Measurements from ENCODE around the gene CBLB.

The CBLB gene

DNA sequence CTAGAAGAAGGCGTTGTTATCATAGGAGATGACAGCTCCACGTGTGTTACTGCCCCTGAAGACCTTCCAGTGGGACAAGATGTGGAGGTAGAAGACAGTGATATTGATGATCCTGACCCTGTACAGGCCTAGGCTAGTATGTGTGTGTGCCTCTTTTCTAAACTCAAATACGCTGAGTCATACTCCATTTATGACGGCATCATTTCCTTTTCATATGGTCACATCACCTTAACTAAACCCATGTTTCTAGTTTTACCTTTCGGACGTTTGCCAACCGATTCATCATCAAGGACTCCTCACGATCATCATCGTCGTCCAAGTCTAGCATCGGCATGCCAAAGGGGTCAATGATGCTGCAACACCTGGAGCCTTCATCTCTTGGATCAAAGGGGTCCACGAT, 149.0 kb downstream of the CBLB start:
- DNase-seq (ENCODE audit: low spot score in 2 of 2), result no peak
- in situ Hi-C loops (cut with MboI; ENCODE audit: low sequenced_read_pairs), result no loop called here
- Histone ChIP-seq H3K4me1 (no peaks in the 10 kb centered on the region; the same call in 1 of the 2 replicates), H3K27me3 (ENCODE audit: low read depth) (no peaks in the 10 kb centered on the region), H3K9me3 (no peaks in the 10 kb centered on the region), H3K4me3 (no peak overlapping the region), H3K36me3 (replicated peaks) (no peaks in the 10 kb centered on the region)

GRCh38 chr3:105715372-105715771, 153.4 kb downstream of the CBLB start:
- Histone ChIP-seq H3K4me3 (no peak overlapping the region), H3K4me1 (no peaks in the 10 kb centered on the region; the same call in 1 of the 2 replicates), H3K27me3 (ENCODE audit: low read depth) (no peaks in the 10 kb centered on the region), H3K9me3 (no peaks in the 10 kb centered on the region), H3K36me3 (replicated peaks) (no peaks in the 10 kb centered on the region)
- no peak for DNase-seq (ENCODE audit: low spot score in 2 of 2)
- in situ Hi-C loops (cut with MboI; ENCODE audit: low sequenced_read_pairs), result no loop called here

GRCh38 chr3:105714453-105714852, 154.4 kb downstream of the CBLB start:
- peak in 1 of 2 experiments; percentile 18 for DNase-seq (ENCODE audit: low spot score in 2 of 2)
- Histone ChIP-seq H3K9me3 (no peaks in the 10 kb centered on the region), H3K36me3 (replicated peaks) (no peaks in the 10 kb centered on the region), H3K4me1 (no peaks in the 10 kb centered on the region; the same call in 1 of the 2 replicates), H3K4me3 (no peak overlapping the region), H3K27me3 (ENCODE audit: low read depth) (no peaks in the 10 kb centered on the region)
- in situ Hi-C loops (cut with MboI; ENCODE audit: low sequenced_read_pairs), result no loop called here

- no peaks in the 10 kb centered on the region for H3K4me1 ChIP-seq
- no peaks in the 10 kb centered on the region for H3K27me3 ChIP-seq (ENCODE audit: low read depth)
- no peaks in the 10 kb centered on the region for H3K9me3 ChIP-seq
- in situ Hi-C loops (cut with MboI; ENCODE audit: low sequenced_read_pairs), result no loop called here
- no peak for DNase-seq (ENCODE audit: low spot score in 2 of 2)
- H3K36me3 ChIP-seq (replicated peaks), result no peaks in the 10 kb centered on the region
- H3K4me3 ChIP-seq, result no peak overlapping the region
Observed at GRCh38 chr3:105708980-105709379, 159.8 kb downstream of the CBLB start.

DNA sequence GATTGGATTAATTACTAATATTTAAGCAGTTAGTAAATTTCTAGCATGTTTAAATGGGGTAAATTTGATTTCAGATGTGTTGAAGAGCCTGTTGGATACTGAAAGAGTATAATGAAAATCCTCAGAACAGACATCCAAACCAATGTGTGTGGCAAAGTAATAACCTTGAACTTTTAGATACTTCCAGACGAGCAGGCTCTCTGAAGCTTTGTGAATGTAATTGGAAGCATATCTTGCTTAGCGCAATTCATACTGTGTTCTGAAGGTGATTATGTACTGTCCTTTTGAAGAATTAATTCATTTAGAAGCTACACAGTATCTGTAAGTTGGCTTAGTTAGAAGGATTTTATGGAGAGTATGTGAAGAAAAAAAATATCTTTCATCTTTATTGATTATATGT, 161.8 kb downstream of the CBLB start:
- Histone ChIP-seq H3K4me3 (no peak overlapping the region), H3K4me1 (no peaks in the 10 kb centered on the region), H3K9me3 (no peaks in the 10 kb centered on the region), H3K36me3 (replicated peaks) (no peaks in the 10 kb centered on the region), H3K27me3 (ENCODE audit: low read depth) (no peaks in the 10 kb centered on the region)
- in situ Hi-C loops (cut with MboI; ENCODE audit: low sequenced_read_pairs), result no loop called here
- DNase-seq (ENCODE audit: low spot score in 2 of 2), result no peak

- Histone ChIP-seq H3K27me3 (ENCODE audit: low read depth) (no peaks in the 10 kb centered on the region), H3K36me3 (replicated peaks) (no peaks in the 10 kb centered on the region), H3K4me3 (no peak overlapping the region), H3K4me1 (no peaks in the 10 kb centered on the region), H3K9me3 (no peaks in the 10 kb centered on the region)
- in situ Hi-C loops (cut with MboI; ENCODE audit: low sequenced_read_pairs), result no loop called here
- DNase-seq (ENCODE audit: low spot score in 2 of 2), result no peak
Observed at GRCh38 chr3:105704726-105705410, 163.9 kb downstream of the CBLB start.

- Histone ChIP-seq H3K4me1 (no peaks in the 10 kb centered on the region), H3K27me3 (ENCODE audit: low read depth) (no peaks in the 10 kb centered on the region), H3K36me3 (replicated peaks) (no peaks in the 10 kb centered on the region), H3K9me3 (no peaks in the 10 kb centered on the region), H3K4me3 (no peak overlapping the region)
- in situ Hi-C loops (cut with MboI; ENCODE audit: low sequenced_read_pairs), result no loop called here
- no peak for DNase-seq (ENCODE audit: low spot score in 2 of 2)
Observed at GRCh38 chr3:105700575-105700974, 168.2 kb downstream of the CBLB start.

DNA sequence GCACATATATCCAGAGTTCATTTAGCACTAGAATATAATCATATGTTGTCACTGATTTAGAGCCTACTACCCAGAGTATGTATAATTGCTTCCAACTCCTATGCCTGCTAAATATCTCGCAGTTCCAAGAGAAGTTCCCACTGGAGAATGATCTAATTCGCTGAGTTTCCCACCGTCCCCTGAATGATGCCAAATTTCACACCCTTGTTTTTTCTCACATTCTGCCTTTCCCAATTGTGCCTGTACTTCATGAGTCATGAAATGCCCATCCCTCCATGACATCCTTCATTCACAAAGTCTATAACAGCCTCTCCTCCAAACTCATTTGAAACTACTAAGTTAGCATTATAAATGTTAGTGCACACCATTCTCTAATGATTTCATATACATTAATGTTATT, 177.2 kb downstream of the CBLB start:
- H3K36me3 ChIP-seq (replicated peaks), result no peaks in the 10 kb centered on the region
- H3K4me3 ChIP-seq, result no peak overlapping the region
- no peaks in the 10 kb centered on the region for H3K4me1 ChIP-seq
- DNase-seq (ENCODE audit: low spot score in 2 of 2), result no peak
- no peaks in the 10 kb centered on the region for H3K27me3 ChIP-seq (ENCODE audit: low read depth)
- in situ Hi-C loops (cut with MboI; ENCODE audit: low sequenced_read_pairs), result no loop called here
- H3K9me3 ChIP-seq, result no peaks in the 10 kb centered on the region

- Histone ChIP-seq H3K36me3 (replicated peaks) (no peaks in the 10 kb centered on the region), H3K9me3 (no peaks in the 10 kb centered on the region), H3K27me3 (ENCODE audit: low read depth) (no peaks in the 10 kb centered on the region), H3K4me3 (no peak overlapping the region), H3K4me1 (no peaks in the 10 kb centered on the region)
- DNase-seq (ENCODE audit: low spot score in 2 of 2), result no peak
- in situ Hi-C loops (cut with MboI; ENCODE audit: low sequenced_read_pairs), result no loop called here
Observed at GRCh38 chr3:105691053-105691452, 177.8 kb downstream of the CBLB start.

DNA sequence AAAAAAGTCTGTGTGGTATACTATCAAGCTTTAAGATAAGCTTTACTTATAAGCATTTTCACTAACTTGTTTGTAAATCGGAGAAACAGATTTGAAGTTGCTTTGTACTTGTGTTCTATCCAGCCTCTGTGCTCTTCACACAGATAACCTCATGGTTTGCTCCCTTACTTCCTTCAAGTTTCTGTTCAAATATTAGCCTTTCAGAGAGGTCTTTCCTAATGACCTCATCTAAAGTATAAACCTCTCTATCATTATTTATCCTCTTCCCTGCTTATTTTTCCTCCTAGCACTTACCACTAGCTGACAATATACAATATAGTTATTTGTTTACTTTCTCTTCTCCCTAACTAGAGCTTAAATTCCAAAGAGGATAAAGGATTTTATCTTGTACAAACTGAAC, 180.0 kb downstream of the CBLB start:
- H3K9me3 ChIP-seq, result no peaks in the 10 kb centered on the region
- H3K4me1 ChIP-seq, result no peaks in the 10 kb centered on the region
- no peaks in the 10 kb centered on the region for H3K36me3 ChIP-seq (replicated peaks)
- no peak overlapping the region for H3K4me3 ChIP-seq
- in situ Hi-C loops (cut with MboI; ENCODE audit: low sequenced_read_pairs), result no loop called here
- no peak for DNase-seq (ENCODE audit: low spot score in 2 of 2)
- H3K27me3 ChIP-seq (ENCODE audit: low read depth), result no peaks in the 10 kb centered on the region

GRCh38 chr3:105686278-105686897, 182.4 kb downstream of the CBLB start:
- H3K4me3 ChIP-seq, result no peak overlapping the region
- H3K9me3 ChIP-seq, result no peaks in the 10 kb centered on the region
- no peaks in the 10 kb centered on the region for H3K36me3 ChIP-seq (replicated peaks)
- in situ Hi-C loops (cut with MboI; ENCODE audit: low sequenced_read_pairs), result no loop called here
- H3K27me3 ChIP-seq (ENCODE audit: low read depth), result no peaks in the 10 kb centered on the region
- no peaks in the 10 kb centered on the region for H3K4me1 ChIP-seq
- peak in 1 of 2 experiments; percentile 41 for DNase-seq (ENCODE audit: low spot score in 2 of 2)

DNA sequence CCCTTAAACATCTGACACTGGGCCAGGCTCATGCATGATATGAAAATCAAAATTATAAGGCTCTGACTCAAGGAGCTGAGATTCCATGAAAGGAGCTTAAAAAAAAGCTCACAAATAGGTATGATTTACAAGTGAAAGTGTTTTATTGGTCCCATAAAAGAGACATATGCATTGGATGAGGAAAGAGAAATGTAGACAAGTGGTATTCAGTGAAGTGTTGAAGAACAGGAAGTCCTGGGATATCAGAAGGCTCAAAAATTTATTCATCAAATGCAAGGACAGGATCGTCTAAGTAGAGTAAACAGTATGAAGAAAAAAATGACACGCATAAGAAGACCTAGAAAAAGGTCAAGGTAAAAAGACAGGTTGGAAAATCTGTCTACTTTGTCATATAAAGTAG, 188.9 kb downstream of the CBLB start:
- Histone ChIP-seq H3K36me3 (replicated peaks) (no peaks in the 10 kb centered on the region), H3K4me1 (peaks cover 2% of the 10 kb centered on the region; the same call in 1 of the 2 replicates), H3K9me3 (no peaks in the 10 kb centered on the region), H3K4me3 (no peak overlapping the region), H3K27me3 (ENCODE audit: low read depth) (no peaks in the 10 kb centered on the region)
- in situ Hi-C loops (cut with MboI; ENCODE audit: low sequenced_read_pairs), result no loop called here
- no peak for DNase-seq (ENCODE audit: low spot score in 2 of 2)

- Histone ChIP-seq H3K9me3 (no peaks in the 10 kb centered on the region), H3K36me3 (replicated peaks) (no peaks in the 10 kb centered on the region), H3K27me3 (ENCODE audit: low read depth) (no peaks in the 10 kb centered on the region), H3K4me1 (peaks cover 2% of the 10 kb centered on the region; the same call in 1 of the 2 replicates), H3K4me3 (no peak overlapping the region)
- DNase-seq (ENCODE audit: low spot score in 2 of 2), result no peak
- in situ Hi-C loops (cut with MboI; ENCODE audit: low sequenced_read_pairs), result no loop called here
Observed at GRCh38 chr3:105678017-105678416, 190.8 kb downstream of the CBLB start.

GRCh38 chr3:105676621-105677300, 192.1 kb downstream of the CBLB start:
- Histone ChIP-seq H3K9me3 (no peaks in the 10 kb centered on the region), H3K4me3 (no peak overlapping the region), H3K4me1 (peaks cover 2% of the 10 kb centered on the region; the same call in 1 of the 2 replicates), H3K27me3 (ENCODE audit: low read depth) (no peaks in the 10 kb centered on the region), H3K36me3 (replicated peaks) (no peaks in the 10 kb centered on the region)
- DNase-seq (ENCODE audit: low spot score in 2 of 2), result no peak
- in situ Hi-C loops (cut with MboI; ENCODE audit: low sequenced_read_pairs), result no loop called here

All from HAP-1 (cell line).